Measurements from ENCODE around the gene FRAS1. TPM values are rescaled to one million over a fixed set of nuclear protein-coding genes. Genes with fewer than 3 reads are reported as not detected.

Gene FRAS1
- total and polyA plus RNA-seq, 9 of the 15 experiments (the other 6 are each of a cell fraction or from before 2014, with no cell fraction given): under 0.01 to 0.11 (median 0.04) TPM; not detected in 2

DNA sequence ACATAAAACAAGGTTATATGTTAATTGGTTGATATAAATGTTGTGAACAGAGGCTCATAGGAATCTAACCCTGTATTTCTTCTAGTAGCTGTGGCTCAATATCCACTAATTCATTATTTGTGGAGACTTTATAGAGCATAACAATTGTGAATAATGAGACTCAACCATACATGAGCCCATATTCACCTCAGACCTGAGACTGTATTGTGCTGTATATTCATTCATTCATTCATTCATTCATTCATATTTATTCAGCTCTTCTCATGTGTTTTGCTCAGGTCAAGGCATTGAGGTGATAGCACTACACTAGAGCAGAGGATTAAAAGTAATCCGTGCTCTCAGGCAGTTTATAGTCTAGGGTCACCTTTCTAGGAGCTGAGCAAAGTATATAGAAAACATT is 470.0 kb downstream of the FRAS1 start:
- ChIA-PET POLR2A (interaction anchor here (0.6 kb wide), 1 partner anchor 1667 kb away, joined by 3 read pairs; no protein-coding TSS in a partner anchor), CTCF (ENCODE audit: low intra/inter-chr PET ratio) (no interaction called here)
- no peaks in the 10 kb centered on the region for H4K20me1 ChIP-seq (replicated peaks; ENCODE audit: control insufficient read depth, insufficient read depth, low read length)
- no peaks in the 10 kb centered on the region for H3K9me3 ChIP-seq (replicated peaks; ENCODE audit: control insufficient read depth, insufficient read depth, low read depth, low read length)
- intact Hi-C loops (cut with micrococcal nuclease) (loop anchor here (10.0 kb wide), 1 partner anchor 338 kb away; no protein-coding TSS in a partner anchor), in situ Hi-C loops (cut with MboI) (no loop called here)
- 0% methylated on average over 1 of the region's 1 CpG for WGBS (ENCODE audit: insufficient coverage, low coverage, missing lambda C conversion rate)
- H3K27me3 ChIP-seq (ENCODE audit: control insufficient read depth in 2 of 2, insufficient read depth in 2 of 2, low read length in 2 of 2): peaks cover 0 to 6% of the 10 kb centered on the region in 2 experiments; a peak in 1 of 5 replicates
- H3K9me1 ChIP-seq (ENCODE audit: control insufficient read depth, insufficient read depth, low read length): no peaks in the 10 kb centered on the region
- no peak overlapping the region for H3K4me2 ChIP-seq (ENCODE audit: insufficient read depth, low read length)
- no peak overlapping the region for H3K4me3 ChIP-seq
- H3K36me3 ChIP-seq (ENCODE audit: control insufficient read depth, insufficient read depth, low read length): no peaks in the 10 kb centered on the region
- TF ChIP-seq CHD2 (IDR thresholded peaks at IDR 0.05; ENCODE audit: low read depth, low read length) (no peak), ZNF24 (IDR thresholded peaks at IDR 0.05) (peak; percentile 78)
- TF ChIP-seq, protein P1, sequence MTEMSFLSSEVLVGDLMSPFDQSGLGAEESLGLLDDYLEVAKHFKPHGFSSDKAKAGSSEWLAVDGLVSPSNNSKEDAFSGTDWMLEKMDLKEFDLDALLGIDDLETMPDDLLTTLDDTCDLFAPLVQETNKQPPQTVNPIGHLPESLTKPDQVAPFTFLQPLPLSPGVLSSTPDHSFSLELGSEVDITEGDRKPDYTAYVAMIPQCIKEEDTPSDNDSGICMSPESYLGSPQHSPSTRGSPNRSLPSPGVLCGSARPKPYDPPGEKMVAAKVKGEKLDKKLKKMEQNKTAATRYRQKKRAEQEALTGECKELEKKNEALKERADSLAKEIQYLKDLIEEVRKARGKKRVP (CRISPR knock-in tag; IDR thresholded peaks at IDR 0.05): no peak
- H3K9ac ChIP-seq (ENCODE audit: insufficient read depth in 1 of 2, low read depth in 2 of 2, low read length in 2 of 2): no peak overlapping the region
- H3K4me1 ChIP-seq (replicated peaks in 1 of 2; ENCODE audit: control insufficient read depth in 2 of 2, insufficient read depth in 2 of 2, low read length in 2 of 2): peaks cover 0 to 9% of the 10 kb centered on the region in 2 experiments; a peak in 2 of 5 replicates
- H3K27ac ChIP-seq (ENCODE audit: extremely low read depth, low read depth, low read length): no peak overlapping the region
- DNase-seq (ENCODE audit: extremely low read depth in 1 of 4, low spot score in 3 of 4): no peak
- BruUV-seq (replicated peaks): no TSS peak
- no peak for ATAC-seq
- H2AFZ ChIP-seq (ENCODE audit: low read depth, low read length): no peak overlapping the region
- H3K79me2 ChIP-seq (ENCODE audit: control insufficient read depth, insufficient read depth, low read length): no peaks in the 10 kb centered on the region
- FAIRE-seq: peak; percentile 6

DNA sequence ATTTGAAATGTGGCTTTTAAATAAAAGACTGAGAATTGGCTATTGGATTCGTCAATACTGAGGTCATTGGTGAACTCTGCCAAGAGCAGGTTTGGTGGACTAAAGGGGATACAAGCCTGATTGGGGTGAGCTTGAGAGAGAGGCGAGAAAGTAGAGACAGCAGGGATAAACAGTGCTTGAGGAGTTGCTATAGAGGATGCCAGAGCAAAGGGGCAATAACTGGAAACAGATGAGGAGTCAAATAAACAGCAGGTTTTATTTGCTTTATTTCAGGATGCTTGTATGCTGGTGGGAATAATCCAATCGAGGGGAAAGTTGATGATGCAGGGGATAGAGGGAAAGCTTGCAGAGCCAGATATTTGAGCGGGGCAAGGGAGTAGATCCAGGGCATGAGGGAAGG is 470.4 kb downstream of the FRAS1 start:
- DNase-seq (ENCODE audit: extremely low read depth in 1 of 4, low spot score in 3 of 4) (no peak), FAIRE-seq (no peak), ATAC-seq (no peak)
- H3K79me2 ChIP-seq (ENCODE audit: control insufficient read depth, insufficient read depth, low read length): no peaks in the 10 kb centered on the region
- H2AFZ ChIP-seq (ENCODE audit: low read depth, low read length): no peak overlapping the region
- POLR2A ChIA-PET: no interaction called here
- H3K36me3 ChIP-seq (ENCODE audit: control insufficient read depth, insufficient read depth, low read length): no peaks in the 10 kb centered on the region
- no peak overlapping the region for H3K4me2 ChIP-seq (ENCODE audit: insufficient read depth, low read length)
- no peak overlapping the region for H3K4me3 ChIP-seq
- H3K9me1 ChIP-seq (ENCODE audit: control insufficient read depth, insufficient read depth, low read length): no peaks in the 10 kb centered on the region
- H3K27me3 ChIP-seq (ENCODE audit: control insufficient read depth in 2 of 2, insufficient read depth in 2 of 2, low read length in 2 of 2): peaks cover 0 to 6% of the 10 kb centered on the region in 2 experiments; a peak in 1 of 5 replicates
- no peak overlapping the region for H3K9ac ChIP-seq (ENCODE audit: insufficient read depth in 1 of 2, low read depth in 2 of 2, low read length in 2 of 2)
- CTCF ChIA-PET (ENCODE audit: low intra/inter-chr PET ratio): no interaction called here
- no TSS peak for BruUV-seq (replicated peaks)
- intact Hi-C loops (cut with micrococcal nuclease): loop anchor here (10.0 kb wide), 1 partner anchor 337 kb away; no protein-coding TSS in a partner anchor
- peaks cover 0 to 9% of the 10 kb centered on the region in 2 experiments; a peak in 2 of 5 replicates for H3K4me1 ChIP-seq (replicated peaks in 1 of 2; ENCODE audit: control insufficient read depth in 2 of 2, insufficient read depth in 2 of 2, low read length in 2 of 2)
- 4% methylated on average over 4 of the region's 4 CpGs for WGBS (ENCODE audit: insufficient coverage, low coverage, missing lambda C conversion rate)
- no peak for TF ChIP-seq ZNF140 (CRISPR knock-in tag; IDR thresholded peaks at IDR 0.05)
- H4K20me1 ChIP-seq (replicated peaks; ENCODE audit: control insufficient read depth, insufficient read depth, low read length): no peaks in the 10 kb centered on the region
- H3K27ac ChIP-seq (ENCODE audit: extremely low read depth, low read depth, low read length): no peak overlapping the region
- no peaks in the 10 kb centered on the region for H3K9me3 ChIP-seq (replicated peaks; ENCODE audit: control insufficient read depth, insufficient read depth, low read depth, low read length)
- in situ Hi-C loops (cut with MboI): no loop called here
